Suprapubic skin (tissue), 4 donors: ENCODE measurements around the gene GRM5. TPM values are rescaled to one million over a fixed set of nuclear protein-coding genes. Genes with fewer than 3 reads are reported as not detected.

Experiments
- DNase-seq, 2 donors: peaks; one replicate each; pipeline ENCODE4 v3.0.0-alpha.2; 2019; ENCODE audit warnings: low spot score in 2 of 2
- H3K27ac ChIP-seq: fragments of 200-600 bp; sonication (generic); one replicate; pipeline ENCODE4 v1.5.1; 2019
- H3K27me3 ChIP-seq: fragments of 200-600 bp; sonication (generic); one replicate; pipeline ENCODE4 v1.5.1; 2019
- H3K36me3 ChIP-seq: fragments of 200-600 bp; sonication (generic); one replicate; pipeline ENCODE4 v1.5.1; 2019
- H3K4me1 ChIP-seq: fragments of 200-600 bp; sonication (generic); one replicate; pipeline ENCODE4 v1.5.1; 2019
- H3K4me3 ChIP-seq: fragments of 200-600 bp; sonication (generic); one replicate; pipeline ENCODE4 v1.5.1; 2019; ENCODE audit warnings: mild to moderate bottlenecking
- H3K9me3 ChIP-seq: fragments of 200-600 bp; sonication (generic); one replicate; pipeline ENCODE4 v1.5.1; 2019
- CTCF ChIP-seq, 2 donors: fragments of 200-600 bp in 1 of 2; fragments of 450-650 bp in 1 of 2; sonication (generic) in 1 of 2; IDR thresholded peaks; one replicate each; pipeline ENCODE4 v1.5.1; 2016 to 2019; ENCODE audit warnings: antibody characterized with exemption in 2 of 2, mild to moderate bottlenecking in 1 of 2, moderate library complexity in 1 of 2
- EP300 ChIP-seq: sonication (generic); formaldehyde crosslinking; IDR thresholded peaks from one replicate; pipeline ENCODE4 v1.6.1; 2017; ENCODE audit warnings: antibody characterized with exemption
- POLR2A ChIP-seq, 2 donors: fragments of 450-650 bp; IDR thresholded peaks; one replicate each; pipeline ENCODE4 v1.6.1; 2017; ENCODE audit warnings: antibody characterized with exemption in 2 of 2, mild to moderate bottlenecking in 2 of 2, moderate library complexity in 2 of 2
- POLR2AphosphoS5 ChIP-seq, 3 donors: sonication (generic); formaldehyde crosslinking; IDR thresholded peaks; one replicate each; pipeline ENCODE4 v1.6.1; 2017; ENCODE audit warnings: antibody characterized with exemption in 3 of 3
- WGBS: methylation state at CpG from one replicate; pipeline ENCODE4 v1.1.5; 2018; 5-methylcytosine and 5-hydroxymethylcytosine counted together
- total RNA-seq, 4 donors: library from RNA; depleted of rRNA; stranded (reverse); fragments of >200 nt; gene quantifications; one replicate each; pipeline ENCODE4 v1.1.0, GENCODE V29; 2016

GRM5 gene
- total RNA-seq, 4 donors from 2014 or later = not detected

GRCh38 chr11:88629496-88629895 lies 436.3 kb downstream of the GRM5 start:
- H3K27me3 ChIP-seq = no peaks in the 10 kb centered on the region
- no peak overlapping the region for H3K4me3 ChIP-seq
- 84% methylated on average over 2 of the region's 2 CpGs for WGBS
- no peaks in the 10 kb centered on the region for H3K9me3 ChIP-seq
- H3K4me1 ChIP-seq = no peaks in the 10 kb centered on the region
- no peak for DNase-seq
- H3K36me3 ChIP-seq = no peaks in the 10 kb centered on the region
- TF ChIP-seq CTCF (IDR thresholded peaks at IDR 0.05) = no peak
- TF ChIP-seq EP300 = no peak
- TF ChIP-seq POLR2A (IDR thresholded peaks at IDR 0.05) = no peak
- no peak for TF ChIP-seq POLR2AphosphoS5 (IDR thresholded peaks at IDR 0.05)
- H3K27ac ChIP-seq = no peak overlapping the region

GRCh38 chr11:88626216-88626615 lies 439.6 kb downstream of the GRM5 start:
- no peaks in the 10 kb centered on the region for H3K36me3 ChIP-seq
- H3K27me3 ChIP-seq = no peaks in the 10 kb centered on the region
- TF ChIP-seq POLR2AphosphoS5 (IDR thresholded peaks at IDR 0.05) (no peak), CTCF (IDR thresholded peaks at IDR 0.05) (no peak), EP300 (no peak), POLR2A (IDR thresholded peaks at IDR 0.05) (no peak)
- DNase-seq = no peak
- 59% methylated on average over 4 of the region's 4 CpGs for WGBS
- H3K27ac ChIP-seq = no peak overlapping the region
- no peaks in the 10 kb centered on the region for H3K9me3 ChIP-seq
- H3K4me3 ChIP-seq = no peak overlapping the region
- no peaks in the 10 kb centered on the region for H3K4me1 ChIP-seq

GRCh38 chr11:88623531-88623930 lies 442.3 kb downstream of the GRM5 start:
- H3K4me3 ChIP-seq = no peak overlapping the region
- no peak for TF ChIP-seq POLR2A (IDR thresholded peaks at IDR 0.05)
- no peak for TF ChIP-seq POLR2AphosphoS5 (IDR thresholded peaks at IDR 0.05)
- no peak for TF ChIP-seq CTCF (IDR thresholded peaks at IDR 0.05)
- no peak for TF ChIP-seq EP300
- 17% methylated on average over 1 of the region's 1 CpG for WGBS

GRCh38 chr11:88620568-88621130 lies 445.1 kb downstream of the GRM5 start:
- H3K36me3 ChIP-seq = no peaks in the 10 kb centered on the region
- no peak for DNase-seq
- no peaks in the 10 kb centered on the region for H3K9me3 ChIP-seq
- H3K27me3 ChIP-seq = no peaks in the 10 kb centered on the region
- TF ChIP-seq CTCF (IDR thresholded peaks at IDR 0.05) = no peak
- TF ChIP-seq EP300 = no peak
- TF ChIP-seq POLR2A (IDR thresholded peaks at IDR 0.05) = no peak
- TF ChIP-seq POLR2AphosphoS5 (IDR thresholded peaks at IDR 0.05) = no peak
- H3K27ac ChIP-seq = no peak overlapping the region
- H3K4me1 ChIP-seq = no peaks in the 10 kb centered on the region
- H3K4me3 ChIP-seq = no peak overlapping the region
- WGBS = 60% methylated on average over 2 of the region's 2 CpGs

More at GRCh38 chr11:88623531-88623930, 442.3 kb downstream of the GRM5 start:
- DNase-seq = no peak
- Histone ChIP-seq H3K27ac (no peak overlapping the region), H3K36me3 (no peaks in the 10 kb centered on the region), H3K27me3 (no peaks in the 10 kb centered on the region), H3K9me3 (no peaks in the 10 kb centered on the region), H3K4me1 (no peaks in the 10 kb centered on the region)

- no peak overlapping the region for H3K27ac ChIP-seq
- no peaks in the 10 kb centered on the region for H3K9me3 ChIP-seq
- H3K4me1 ChIP-seq = no peaks in the 10 kb centered on the region
- no peak overlapping the region for H3K4me3 ChIP-seq
- DNase-seq = no peak
- no peaks in the 10 kb centered on the region for H3K27me3 ChIP-seq
- no peak for TF ChIP-seq CTCF (IDR thresholded peaks at IDR 0.05)
- TF ChIP-seq EP300 = no peak
- TF ChIP-seq POLR2AphosphoS5 (IDR thresholded peaks at IDR 0.05) = no peak
- no peak for TF ChIP-seq POLR2A (IDR thresholded peaks at IDR 0.05)
- no peaks in the 10 kb centered on the region for H3K36me3 ChIP-seq
Measured at GRCh38 chr11:88619656-88620385, 446.0 kb downstream of the GRM5 start.
